Measurements from ENCODE around the gene DNAJC11. TPM values are rescaled to one million over a fixed set of nuclear protein-coding genes. Genes with fewer than 3 reads are reported as not detected.

The DNAJC11 gene
- total RNA-seq, 4 donors from 2014 or later = 21.4 to 48.2 (median 25.5) TPM

DNA sequence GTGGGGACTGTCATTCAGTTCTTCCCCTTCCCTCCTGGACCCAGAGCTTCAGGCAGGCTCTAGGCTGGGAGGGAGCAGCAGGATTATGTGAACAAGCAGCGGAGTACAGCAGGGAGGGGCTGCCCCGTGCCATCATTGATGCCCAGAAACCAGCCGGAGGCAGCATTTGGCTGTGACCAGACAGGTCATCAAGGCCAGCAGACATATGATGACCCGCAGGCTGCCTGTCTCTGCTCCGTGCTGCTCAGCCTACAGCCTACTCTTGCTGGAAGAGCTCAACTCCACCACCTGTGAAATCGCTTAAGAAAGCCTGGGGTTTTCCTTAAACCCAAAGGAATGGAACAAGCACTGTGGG is 103.9 kb downstream of the DNAJC11 start:
- TF ChIP-seq, protein P1, sequence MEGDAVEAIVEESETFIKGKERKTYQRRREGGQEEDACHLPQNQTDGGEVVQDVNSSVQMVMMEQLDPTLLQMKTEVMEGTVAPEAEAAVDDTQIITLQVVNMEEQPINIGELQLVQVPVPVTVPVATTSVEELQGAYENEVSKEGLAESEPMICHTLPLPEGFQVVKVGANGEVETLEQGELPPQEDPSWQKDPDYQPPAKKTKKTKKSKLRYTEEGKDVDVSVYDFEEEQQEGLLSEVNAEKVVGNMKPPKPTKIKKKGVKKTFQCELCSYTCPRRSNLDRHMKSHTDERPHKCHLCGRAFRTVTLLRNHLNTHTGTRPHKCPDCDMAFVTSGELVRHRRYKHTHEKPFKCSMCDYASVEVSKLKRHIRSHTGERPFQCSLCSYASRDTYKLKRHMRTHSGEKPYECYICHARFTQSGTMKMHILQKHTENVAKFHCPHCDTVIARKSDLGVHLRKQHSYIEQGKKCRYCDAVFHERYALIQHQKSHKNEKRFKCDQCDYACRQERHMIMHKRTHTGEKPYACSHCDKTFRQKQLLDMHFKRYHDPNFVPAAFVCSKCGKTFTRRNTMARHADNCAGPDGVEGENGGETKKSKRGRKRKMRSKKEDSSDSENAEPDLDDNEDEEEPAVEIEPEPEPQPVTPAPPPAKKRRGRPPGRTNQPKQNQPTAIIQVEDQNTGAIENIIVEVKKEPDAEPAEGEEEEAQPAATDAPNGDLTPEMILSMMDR (IDR thresholded peaks at IDR 0.05; ENCODE audit: low read depth) = no peak

DNA sequence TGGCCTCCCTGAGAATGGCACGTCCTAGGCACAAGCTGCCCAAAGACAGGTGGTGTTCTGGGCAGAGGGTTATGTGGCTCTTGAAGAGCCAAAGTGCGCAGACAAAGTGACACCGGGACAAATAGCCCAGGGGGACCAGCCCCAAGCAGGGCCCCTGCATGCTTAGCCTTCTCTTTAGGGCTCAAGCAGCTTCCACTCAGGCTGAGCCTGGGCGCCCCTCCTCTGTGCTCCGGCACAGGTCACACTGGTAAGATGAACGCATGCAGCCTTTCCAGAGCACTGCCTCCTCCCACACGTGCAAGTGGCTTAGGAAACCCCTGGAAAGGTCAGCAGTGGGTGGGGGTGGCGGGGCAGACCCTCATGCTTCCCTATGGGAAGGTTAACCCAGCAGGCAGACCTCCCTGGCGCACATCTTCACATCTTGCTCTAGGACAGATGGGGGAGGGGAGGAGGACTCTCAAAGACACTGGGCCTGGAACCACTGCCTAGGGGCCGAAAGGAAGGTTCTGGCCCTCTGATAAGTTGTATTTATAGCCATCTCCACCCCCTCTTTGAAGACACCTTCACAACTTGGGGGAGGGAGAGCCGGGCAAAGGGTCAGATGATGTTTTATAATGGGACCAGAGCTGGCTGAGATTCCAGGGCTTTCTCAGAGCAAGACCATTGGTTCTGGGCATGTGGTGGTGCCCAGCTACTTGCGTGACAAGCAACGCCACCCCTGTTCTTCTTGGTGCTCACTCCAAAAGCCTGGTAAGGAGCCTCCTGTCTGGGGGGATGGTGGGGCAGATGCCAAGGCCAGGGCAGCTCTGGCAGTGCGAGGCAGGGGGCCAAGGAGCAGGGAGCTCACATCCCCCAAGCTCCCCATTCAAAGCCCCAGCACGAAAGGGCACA is 104.5 kb downstream of the DNAJC11 start:
- TF ChIP-seq, protein P1 (IDR thresholded peaks at IDR 0.05; ENCODE audit: low read depth) = no peak

DNA sequence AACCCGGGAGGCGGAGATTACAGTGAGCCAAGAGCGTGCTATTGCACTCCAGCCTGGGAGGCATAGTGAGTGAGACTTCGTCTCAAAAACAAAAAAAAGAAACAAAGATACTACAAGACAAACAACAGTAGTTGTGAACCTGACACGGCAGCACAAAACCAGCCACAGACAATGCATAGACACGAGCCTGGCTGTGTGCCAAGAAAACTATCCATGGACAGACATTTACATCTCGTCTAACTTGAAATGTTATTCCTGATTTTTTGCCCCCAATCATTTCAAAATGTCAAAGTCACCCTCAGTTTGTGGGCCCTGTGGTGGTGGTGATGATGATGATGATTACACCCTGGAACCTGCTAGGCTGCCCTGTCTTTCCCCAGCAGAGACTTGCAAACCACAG is 105.3 kb downstream of the DNAJC11 start:
- TF ChIP-seq, protein P1 (IDR thresholded peaks at IDR 0.05; ENCODE audit: low read depth) = no peak

DNA sequence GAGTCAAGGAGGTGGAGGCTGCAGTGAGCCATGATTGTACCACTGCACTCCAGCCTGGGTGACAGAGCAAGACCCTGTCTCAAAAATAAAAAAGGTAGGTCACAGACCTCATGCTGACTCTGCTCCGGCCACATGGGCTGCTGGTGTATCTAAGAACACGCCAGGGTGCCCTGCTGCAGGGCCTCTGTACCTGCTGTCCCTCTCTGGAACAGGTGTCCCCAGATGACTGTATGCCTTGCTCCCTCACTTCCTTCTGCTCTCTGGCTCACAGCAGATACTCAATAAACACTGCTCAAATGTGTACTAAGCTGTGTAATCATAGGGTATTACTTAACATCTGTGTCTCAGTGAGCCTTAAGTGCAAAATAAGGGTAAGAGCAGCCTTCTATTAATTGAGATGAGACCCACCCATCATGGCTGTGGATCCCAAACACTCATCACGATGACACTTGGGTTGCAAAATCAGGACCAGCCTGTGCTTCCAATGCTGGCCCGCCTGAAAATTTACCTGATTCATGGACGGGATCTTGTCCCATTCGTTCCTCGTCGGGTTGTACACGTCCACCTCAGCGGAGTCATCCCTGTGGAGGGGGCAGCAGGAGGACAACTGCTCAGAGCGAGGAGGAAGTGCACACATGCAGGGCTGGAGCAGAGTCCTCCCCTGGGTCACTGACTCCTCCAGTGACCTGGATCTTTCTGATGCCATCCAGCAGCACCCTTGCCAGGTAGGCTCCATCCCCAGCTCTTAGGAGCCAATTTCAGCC is 106.5 kb downstream of the DNAJC11 start:
- TF ChIP-seq, protein P1 (IDR thresholded peaks at IDR 0.05; ENCODE audit: low read depth) = no peak

DNA sequence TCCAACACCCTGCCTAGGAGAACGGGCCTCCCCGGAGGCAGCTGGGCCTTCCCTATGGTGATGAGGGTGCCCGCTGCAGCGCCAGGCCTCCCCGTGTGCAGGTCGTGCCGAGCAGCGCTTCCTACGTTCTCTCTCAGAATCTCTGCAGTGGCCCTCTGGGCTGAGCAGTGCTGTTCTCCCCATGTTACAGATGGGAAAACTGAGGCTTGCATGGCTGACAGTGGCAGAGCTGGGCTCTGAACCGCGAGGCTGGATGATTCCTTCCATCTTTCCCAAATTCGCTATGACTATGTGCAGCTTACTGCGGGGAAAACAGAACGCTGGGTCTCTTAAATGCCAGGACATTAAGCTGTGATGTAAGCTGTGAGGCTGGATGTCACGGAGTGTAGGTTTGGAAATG is 107.8 kb downstream of the DNAJC11 start:
- TF ChIP-seq, protein P1 (IDR thresholded peaks at IDR 0.05; ENCODE audit: low read depth) = no peak

DNA sequence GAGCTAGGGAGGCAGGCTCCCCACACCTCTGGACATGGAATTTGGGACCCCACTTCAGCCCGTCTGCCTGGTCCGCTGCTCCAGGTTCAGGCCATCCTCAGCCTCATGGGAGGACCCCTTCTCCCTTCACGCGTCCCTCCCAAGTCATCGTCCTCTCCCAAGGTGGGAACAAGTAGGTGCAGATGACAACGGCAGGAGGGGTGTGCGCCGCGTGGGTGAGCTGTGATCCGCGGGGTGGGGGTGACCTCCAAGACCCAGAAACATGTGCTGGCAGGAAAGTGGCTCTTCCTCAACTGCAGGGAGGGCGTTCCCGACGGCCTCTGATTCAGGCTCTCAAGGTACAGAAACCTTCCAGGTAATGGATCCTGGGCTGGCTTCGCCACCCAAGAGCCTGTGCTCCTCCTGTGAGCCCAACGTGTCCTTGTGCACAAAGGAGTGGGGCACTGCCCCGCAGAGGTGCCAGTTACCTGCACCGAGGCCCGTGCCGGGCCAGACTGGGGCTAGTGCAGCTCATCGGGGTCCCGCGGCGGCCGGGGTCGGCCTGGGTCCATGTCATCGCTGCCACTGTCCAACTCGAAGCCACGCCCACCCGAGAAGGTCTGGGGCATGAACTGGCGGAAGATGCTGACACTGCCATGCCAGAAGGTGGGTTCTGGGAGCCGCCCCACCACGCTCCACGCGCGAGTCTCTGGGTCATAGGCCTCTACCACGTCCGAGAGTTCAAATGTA is 108.6 kb downstream of the DNAJC11 start:
- TF ChIP-seq, protein P1 (IDR thresholded peaks at IDR 0.05; ENCODE audit: low read depth) = no peak

DNA sequence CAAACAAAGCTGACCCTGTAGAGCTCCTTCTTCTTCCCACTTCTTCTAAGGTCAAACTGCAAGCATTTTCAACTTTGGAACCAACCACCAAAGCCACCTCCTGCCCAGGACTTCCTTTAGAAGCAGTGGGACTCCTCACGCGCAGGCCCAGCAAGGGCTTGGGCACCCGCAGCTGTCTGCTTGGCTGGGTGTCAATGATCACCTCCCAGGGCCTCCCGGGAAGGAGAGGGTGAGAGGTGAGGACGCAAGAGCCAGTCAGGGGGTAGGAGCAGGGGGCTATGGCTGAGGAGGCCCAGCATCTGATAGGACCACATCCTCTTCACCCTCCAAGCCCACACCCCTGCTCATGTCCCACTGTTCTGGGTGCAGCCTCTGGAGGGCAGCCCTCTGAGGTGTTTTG is 109.2 kb downstream of the DNAJC11 start:
- TF ChIP-seq, protein P1 (IDR thresholded peaks at IDR 0.05; ENCODE audit: low read depth) = no peak

All from subcutaneous adipose tissue (tissue), 4 donors.